NK-92 treated with Interleukin-12 subunit alpha and Interleukin-12 subunit beta, amount 100 ng/mL, for 24 hours (cell line): ENCODE measurements around the gene ZDHHC3.
A peak's percentile ranks its signal among the peaks of the same experiment; 100 is the strongest.
"Not testable (repeated sequence)": the region's sequence is repeated elsewhere in the genome, so short reads cannot be mapped to it uniquely, and the experiment has no call there.

Experiments
- DNase-seq: peaks from one replicate; lab custom pipeline; 2025; lab: John Stamatoyannopoulos, UW

Gene ZDHHC3

DNA sequence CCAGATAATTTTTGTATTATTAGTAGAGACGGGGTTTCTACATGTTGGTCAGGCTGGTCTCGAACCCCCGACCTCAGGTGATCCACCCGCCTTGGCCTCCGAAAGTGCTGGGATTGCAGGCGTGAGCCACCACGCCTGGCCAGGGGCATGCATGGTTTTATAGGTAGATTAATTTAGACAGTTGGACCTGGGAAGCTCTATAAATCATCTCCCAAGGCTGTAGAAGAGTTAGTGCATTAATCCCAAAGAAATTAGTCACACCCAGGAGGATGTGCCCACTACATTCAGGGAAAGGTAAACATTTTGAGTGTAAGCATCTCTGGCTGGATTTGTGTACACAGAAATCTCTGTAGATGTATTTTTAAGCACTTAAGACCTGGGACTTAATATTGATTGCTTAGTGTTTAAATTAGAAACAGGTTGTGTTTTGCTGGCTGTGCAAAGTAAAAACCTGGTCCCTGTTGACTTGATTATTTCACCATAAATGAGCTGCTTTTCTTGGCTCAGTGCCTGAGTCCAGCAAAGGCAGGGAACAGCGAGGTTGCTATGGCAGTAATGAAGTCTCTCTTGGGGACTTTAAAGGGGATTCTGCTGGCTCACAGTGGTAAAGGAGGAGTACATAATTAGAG is 19.3 kb upstream of the ZDHHC3 start:
- DNase-seq, result no peak

GRCh38 chr3:44993471-44994205 is 17.7 kb upstream of the ZDHHC3 start:
- DNase-seq, result no peak

GRCh38 chr3:44992555-44993470 is 16.8 kb upstream of the ZDHHC3 start:
- no peak for DNase-seq

- no peak for DNase-seq
Measured at GRCh38 chr3:44991326-44991725, 15.4 kb upstream of the ZDHHC3 start.

DNA sequence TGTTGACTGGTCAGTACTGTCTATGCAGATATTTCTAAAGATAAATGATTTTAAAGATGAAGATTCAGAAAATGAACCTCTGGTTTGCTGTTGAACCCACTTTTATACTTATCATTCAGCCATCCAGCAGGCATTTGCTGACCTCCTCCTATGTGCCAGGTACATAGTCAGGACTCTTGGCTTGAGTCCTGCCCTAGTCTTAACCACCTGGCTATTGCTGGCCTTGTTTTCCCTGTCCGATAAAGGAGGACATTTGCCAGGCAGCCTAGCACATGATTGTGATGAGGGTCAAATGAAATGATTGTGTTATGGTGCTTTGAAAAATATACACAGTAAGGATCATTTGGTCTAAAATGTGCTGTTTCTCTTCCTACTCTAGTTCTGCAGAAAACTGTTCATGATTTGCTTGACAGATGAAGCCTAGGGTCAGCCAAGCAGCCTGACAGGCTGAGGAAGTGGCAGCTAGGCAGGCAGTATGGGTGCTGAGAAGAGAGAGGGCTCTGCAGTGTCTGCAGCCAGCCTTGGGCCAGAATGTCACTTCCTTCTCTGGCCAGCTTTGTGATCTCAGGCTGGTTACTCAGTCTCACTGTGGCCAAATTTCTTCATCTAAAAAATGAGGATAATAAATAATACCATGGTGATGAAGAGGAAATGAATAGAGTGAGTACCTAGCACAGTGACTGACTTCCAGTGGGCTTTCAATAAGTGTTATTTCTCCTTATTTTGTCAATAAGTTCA is 13.8 kb upstream of the ZDHHC3 start:
- DNase-seq, result no peak

GRCh38 chr3:44989141-44989540 is 13.2 kb upstream of the ZDHHC3 start:
- DNase-seq, result no peak

GRCh38 chr3:44988073-44988472 is 12.1 kb upstream of the ZDHHC3 start:
- DNase-seq, result no peak

GRCh38 chr3:44987332-44987731 is 11.4 kb upstream of the ZDHHC3 start:
- DNase-seq, result no peak

GRCh38 chr3:44986330-44986729 is 10.4 kb upstream of the ZDHHC3 start:
- not testable (repeated sequence) for DNase-seq

- DNase-seq, result peak; percentile 21
Measured at GRCh38 chr3:44984335-44984734, 8.4 kb upstream of the ZDHHC3 start.

DNA sequence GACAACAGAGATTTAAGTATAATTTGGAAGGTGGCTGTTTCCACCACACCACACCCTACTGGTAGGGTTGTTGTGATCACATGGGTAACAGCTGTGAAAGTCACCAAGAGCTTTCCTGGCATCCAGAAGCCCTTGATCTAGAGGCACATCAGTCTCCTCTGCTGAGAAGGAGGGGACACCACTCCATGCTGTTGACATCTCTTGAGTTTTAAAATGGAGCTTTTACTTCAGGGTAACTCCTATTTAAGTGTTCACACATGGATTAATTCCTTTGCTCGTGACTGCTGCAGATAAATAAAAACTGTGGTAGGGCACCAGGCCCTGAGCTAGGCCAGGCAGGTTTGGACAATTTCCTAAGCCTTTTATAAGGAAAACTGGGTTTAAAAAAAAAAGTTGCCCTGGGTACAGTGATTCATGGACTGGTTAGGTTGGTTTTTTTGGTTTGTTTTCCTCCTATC is 7.5 kb upstream of the ZDHHC3 start:
- no peak for DNase-seq

GRCh38 chr3:44982817-44983216 is 6.8 kb upstream of the ZDHHC3 start:
- DNase-seq, result no peak

GRCh38 chr3:44981751-44982150 is 5.8 kb upstream of the ZDHHC3 start:
- no peak for DNase-seq

GRCh38 chr3:44981220-44981619 is 5.2 kb upstream of the ZDHHC3 start:
- no peak for DNase-seq

DNA sequence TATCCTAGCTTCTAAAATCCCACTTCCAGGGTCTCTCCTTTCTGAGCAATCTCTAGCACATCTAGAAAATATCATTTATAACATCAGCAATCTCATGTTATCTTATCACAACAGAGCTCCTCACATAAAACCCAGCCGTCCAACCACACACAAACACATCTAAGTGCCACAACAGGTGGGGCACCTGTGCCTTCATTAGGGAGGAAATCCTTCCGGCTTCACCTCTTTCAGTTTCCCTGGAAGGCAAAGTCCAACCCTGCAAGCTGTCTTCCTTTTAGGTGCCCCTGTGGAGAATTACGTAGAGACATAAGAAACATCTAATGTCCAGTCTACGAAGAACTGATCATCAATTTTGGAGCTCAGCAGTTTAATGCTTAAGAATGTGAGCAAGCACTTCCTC is 1.6 kb downstream of the ZDHHC3 start:
- no peak for DNase-seq

DNA sequence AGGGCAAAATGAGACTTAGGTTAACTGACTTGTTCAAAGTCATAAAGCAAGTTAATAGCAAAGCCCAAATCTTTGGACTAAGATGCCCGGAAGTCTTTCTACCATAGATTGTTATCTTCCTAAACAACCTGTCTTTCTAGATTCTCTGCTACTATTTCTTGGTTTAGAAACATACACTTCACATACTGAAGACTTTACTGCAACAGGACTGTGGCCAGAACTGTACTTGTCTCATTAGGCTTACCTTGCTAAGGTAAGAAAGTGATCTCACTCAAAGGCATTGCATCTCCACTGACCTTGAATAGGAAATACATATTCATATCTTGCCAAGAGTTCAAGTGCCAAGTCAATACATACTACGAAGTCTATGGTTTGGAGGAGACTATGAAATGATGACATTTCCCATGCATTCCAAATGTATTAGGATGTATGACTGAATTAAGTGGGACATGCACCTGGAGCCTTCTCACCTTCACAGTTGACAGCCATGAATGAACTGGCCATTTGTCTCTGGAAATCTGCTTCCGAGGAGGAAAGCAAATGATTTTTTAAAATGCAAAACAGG is 5.0 kb downstream of the ZDHHC3 start:
- DNase-seq, result no peak

DNA sequence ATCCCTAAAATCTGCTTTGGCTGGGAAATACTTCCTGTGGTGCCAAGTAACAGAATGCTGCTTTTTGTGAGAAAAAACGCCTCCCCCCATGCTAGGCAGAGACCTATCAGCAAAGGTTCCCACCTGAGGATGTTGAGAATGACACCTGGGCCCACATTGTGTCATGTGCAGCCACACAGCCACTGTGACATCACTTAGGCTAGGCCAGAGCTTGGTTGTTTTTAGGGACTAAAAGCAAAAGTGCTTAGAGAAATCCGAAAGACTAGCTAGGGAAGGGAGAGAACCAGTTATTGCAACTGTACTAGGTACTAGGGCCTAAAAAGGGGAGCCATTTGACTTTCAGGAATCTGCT is 6.2 kb downstream of the ZDHHC3 start:
- peak; percentile 46 for DNase-seq

DNA sequence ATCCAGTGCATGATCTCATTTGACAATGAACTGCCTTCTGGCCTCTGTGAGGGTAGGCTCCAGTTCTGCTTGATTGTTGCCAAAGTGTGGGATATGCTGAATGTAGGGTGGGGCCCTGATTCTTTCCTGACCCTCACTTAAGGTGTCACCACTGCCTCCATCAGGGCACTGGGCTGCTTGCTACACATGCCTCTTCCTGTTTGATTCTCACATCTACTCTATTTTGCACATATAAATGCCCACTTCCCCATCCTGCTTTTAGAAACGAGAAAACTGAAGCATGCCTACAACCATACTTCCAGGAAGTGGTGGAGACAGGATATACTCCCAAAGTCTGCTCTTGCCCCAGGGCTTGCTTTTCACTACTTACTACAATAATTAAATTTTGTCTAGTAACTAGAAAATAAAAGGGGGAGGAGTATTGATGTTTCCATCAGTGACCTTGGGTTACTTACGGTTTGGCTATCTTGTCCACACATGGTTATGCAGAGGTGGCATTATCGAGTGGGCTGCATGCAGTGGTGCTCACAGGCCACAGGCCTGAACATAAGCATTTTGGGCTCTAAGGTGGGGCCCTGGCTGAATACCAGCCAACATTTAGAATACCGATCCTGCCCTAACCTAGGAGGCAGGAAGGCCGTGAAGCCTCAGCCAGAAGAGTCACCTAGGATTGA is 6.7 kb downstream of the ZDHHC3 start:
- no peak for DNase-seq

DNA sequence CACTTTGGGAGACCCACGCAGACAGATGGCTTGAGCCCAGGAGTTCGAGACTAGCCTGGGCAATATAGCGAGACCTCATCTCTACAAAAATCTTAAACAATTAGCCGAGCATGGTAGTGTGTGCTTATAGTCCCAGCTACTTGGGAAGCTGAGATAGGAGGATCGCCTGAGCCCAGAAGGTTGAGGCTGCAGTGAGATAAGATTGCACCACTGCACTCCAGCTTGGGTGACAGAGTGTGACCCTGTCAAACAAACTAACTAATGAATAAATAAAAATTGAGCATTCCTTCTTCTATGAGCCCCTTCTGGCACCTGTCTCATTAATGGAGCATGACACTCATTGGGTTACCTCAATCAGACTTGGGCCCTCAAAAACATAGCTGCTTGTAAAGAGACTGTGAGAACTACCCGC is 7.5 kb downstream of the ZDHHC3 start:
- no peak for DNase-seq

DNA sequence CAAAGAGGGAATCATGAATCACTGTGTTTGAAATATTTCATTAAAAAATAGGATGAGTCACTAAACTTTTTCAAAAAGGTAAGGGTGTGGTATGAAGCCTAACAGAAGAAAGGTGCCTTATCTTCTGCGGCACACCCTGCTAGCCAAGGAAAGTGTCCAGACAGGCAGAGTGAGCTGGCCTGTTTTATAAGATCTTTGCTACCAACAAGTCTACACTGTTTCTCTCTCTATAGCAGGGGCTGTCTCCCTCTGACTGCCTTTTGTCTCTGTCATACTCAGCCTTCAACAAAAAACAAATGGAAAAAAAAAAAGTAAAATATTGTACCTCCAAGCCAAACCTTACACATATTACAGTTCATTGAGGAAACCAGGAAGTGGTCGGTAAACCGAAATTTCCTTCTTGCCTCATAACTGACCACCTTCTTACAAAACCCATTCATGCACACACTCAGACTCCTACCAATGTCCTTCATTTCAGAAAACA is 9.1 kb downstream of the ZDHHC3 start:
- DNase-seq, result peak; percentile 17

- DNase-seq, result no peak
Measured at GRCh38 chr3:44965165-44965564, 10.8 kb downstream of the ZDHHC3 start.
